Right renal cortex interstitium (tissue), 3 donors: ENCODE data around the gene CTSK. TPM values are rescaled to one million over a fixed set of nuclear protein-coding genes. Genes with fewer than 3 reads are reported as not detected.

ENCODE experiments used
- DNase-seq, 3 donors: peaks; one replicate each; pipeline ENCODE4 v3.0.0-alpha.2; 2013; ENCODE audit warnings: low read depth in 3 of 3, low spot score in 2 of 3
- polyA plus RNA-seq, 3 donors: library from polyadenylated mRNA; unstranded; fragments of 120-200 nt; gene quantifications; one replicate each; pipeline ENCODE4 v1.2.1, GENCODE V29; 2013; ENCODE audit not compliant: insufficient read length in 3 of 3

Gene CTSK
- polyA plus RNA-seq, 3 donors = 15.7 to 29.3 (median 26.8) TPM

GRCh38 chr1:150763018-150763417 is 45.0 kb downstream of the CTSK start:
- DNase-seq = no peak

- no peak for DNase-seq
Measured at GRCh38 chr1:150762552-150762951, 45.5 kb downstream of the CTSK start.

GRCh38 chr1:150761801-150762200 is 46.3 kb downstream of the CTSK start:
- DNase-seq = no peak

- DNase-seq = no peak
Measured at GRCh38 chr1:150760013-150760412, 48.0 kb downstream of the CTSK start.

GRCh38 chr1:150753416-150753815 is 54.6 kb downstream of the CTSK start:
- DNase-seq = no peak

GRCh38 chr1:150751443-150751842 is 56.6 kb downstream of the CTSK start:
- no peak for DNase-seq

GRCh38 chr1:150749720-150750311 is 58.2 kb downstream of the CTSK start:
- no peak for DNase-seq

GRCh38 chr1:150748878-150749719 is 59.0 kb downstream of the CTSK start:
- DNase-seq = no peak

Other genes with a start within 250 kb of the CTSK start
- gene MCL1, start 228.7 kb downstream of the CTSK start, polyA plus RNA-seq = 100 to 1,000 TPM; 172 to 221 (median 175) TPM
- gene ENSA, start 178.6 kb downstream of the CTSK start, polyA plus RNA-seq = 100 to 1,000 TPM; 231 to 234 (median 231) TPM
- gene GOLPH3L, start 111.1 kb downstream of the CTSK start, polyA plus RNA-seq = 10 to 100 TPM; 40.5 to 45.0 (median 44.6) TPM
- not detected for gene HORMAD1, start 87.4 kb downstream of the CTSK start, polyA plus RNA-seq
- 10 to 100 TPM; 12.0 to 14.3 (median 14.0) TPM for gene CTSS, start 42.5 kb downstream of the CTSK start, polyA plus RNA-seq
- gene ARNT, start 68.3 kb upstream of the CTSK start, polyA plus RNA-seq = 10 to 100 TPM; 54.9 to 56.9 (median 56.6) TPM
- under 1 TPM in 2 of 3 donors, not detected in 1; 0.12 to 0.21 TPM for gene CTXND2, start 78.9 kb upstream of the CTSK start, polyA plus RNA-seq
- gene SETDB1, start 118.1 kb upstream of the CTSK start, polyA plus RNA-seq = 10 to 100 TPM; 77.4 to 90.5 (median 84.1) TPM
- gene CERS2, start 166.6 kb upstream of the CTSK start, polyA plus RNA-seq = 100 to 1,000 TPM; 297 to 304 (median 298) TPM
- 10 to 100 TPM; 12.4 to 16.7 (median 15.3) TPM for gene ANXA9, start 174.0 kb upstream of the CTSK start, polyA plus RNA-seq
- gene MINDY1, start 198.6 kb upstream of the CTSK start, polyA plus RNA-seq = 10 to 100 TPM; 38.4 to 41.3 (median 39.3) TPM
- 10 to 100 TPM; 49.1 to 51.8 (median 50.2) TPM for gene PRUNE1, start 200.2 kb upstream of the CTSK start, polyA plus RNA-seq
- 1 to 10 TPM; 1.0 to 2.5 (median 1.7) TPM for gene BNIPL, start 228.3 kb upstream of the CTSK start, polyA plus RNA-seq
- gene C1orf56, start 239.5 kb upstream of the CTSK start, polyA plus RNA-seq = 10 to 100 TPM; 11.1 to 11.5 (median 11.3) TPM